HepG2 (cell line): ENCODE data around the gene MXRA8. TPM values are rescaled to one million over a fixed set of nuclear protein-coding genes. Genes with fewer than 3 reads are reported as not detected.
A peak's percentile ranks its signal among the peaks of the same experiment; 100 is the strongest.

Source experiments
- EED ChIP-seq: sonication (generic); formaldehyde crosslinking; IDR thresholded peaks from 2 replicates; pipeline ENCODE4 v1.5.0; 2020; ENCODE audit warnings: mild to moderate bottlenecking, missing genetic modification reagents
- FOXK1 ChIP-seq: sonication (generic); formaldehyde crosslinking; IDR thresholded peaks from 2 replicates; pipeline ENCODE4 v1.4.0; 2020; ENCODE audit warnings: low read depth, missing genetic modification reagents, borderline replicate concordance
- GPN1 ChIP-seq: sonication (generic); formaldehyde crosslinking; IDR thresholded peaks from 2 replicates; pipeline ENCODE4 v1.5.1; 2020; ENCODE audit warnings: missing genetic modification reagents, borderline replicate concordance
- HOXA9 ChIP-seq: sonication (generic); formaldehyde crosslinking; IDR thresholded peaks from 2 replicates; pipeline ENCODE4 v1.8.1; 2022; ENCODE audit warnings: missing genetic modification reagents, mild to moderate bottlenecking, moderate library complexity, borderline replicate concordance
- MEIS1 ChIP-seq: sonication (generic); formaldehyde crosslinking; IDR thresholded peaks from 2 replicates; pipeline ENCODE4 v1.9.0; 2021; ENCODE audit warnings: mild to moderate bottlenecking, missing genetic modification reagents, moderate library complexity, borderline replicate concordance
- MXD4 ChIP-seq: IDR thresholded peaks from 2 replicates; pipeline ENCODE4 v1.6.1; 2016; ENCODE audit warnings: mild to moderate bottlenecking, missing biosample characterization, missing genetic modification reagents
- RFXAP ChIP-seq: sonication (generic); formaldehyde crosslinking; IDR thresholded peaks from 2 replicates; pipeline ENCODE4 v1.4.0; 2020; ENCODE audit warnings: missing genetic modification reagents, borderline replicate concordance
- SIX4 ChIP-seq: sonication (generic); formaldehyde crosslinking; IDR thresholded peaks from 2 replicates; pipeline ENCODE4 v1.4.0; 2020; ENCODE audit warnings: missing genetic modification reagents
- SRSF9 ChIP-seq: fragments of 200-400 bp; formaldehyde crosslinking; IDR thresholded peaks from 2 replicates; pipeline ENCODE4 v1.6.1; 2018; ENCODE audit warnings: borderline replicate concordance, mild to moderate bottlenecking, low read depth, low read length; ENCODE audit not compliant: insufficient read depth, poor library complexity, severe bottlenecking
- ZNF224 ChIP-seq: sonication (generic); formaldehyde crosslinking; IDR thresholded peaks from 2 replicates; pipeline ENCODE4 v1.5.0; 2020; ENCODE audit warnings: mild to moderate bottlenecking, missing genetic modification reagents
- ZNF235 ChIP-seq: sonication (generic); formaldehyde crosslinking; IDR thresholded peaks from 2 replicates; pipeline ENCODE4 v1.8.1; 2023; ENCODE audit warnings: mild to moderate bottlenecking, missing genetic modification reagents, borderline replicate concordance
- ZNF333 ChIP-seq: sonication (generic); formaldehyde crosslinking; IDR thresholded peaks from 2 replicates; pipeline ENCODE4 v1.4.0; 2020; ENCODE audit warnings: mild to moderate bottlenecking, missing genetic modification reagents, borderline replicate concordance
- ZNF382 ChIP-seq: sonication (generic); formaldehyde crosslinking; IDR thresholded peaks from 2 replicates; pipeline ENCODE4 v1.5.0; 2020; ENCODE audit warnings: missing genetic modification reagents, mild to moderate bottlenecking, borderline replicate concordance
- ZNF564 ChIP-seq: sonication (generic); formaldehyde crosslinking; IDR thresholded peaks from 2 replicates; pipeline ENCODE4 v1.8.1; 2023; ENCODE audit warnings: mild to moderate bottlenecking, missing genetic modification reagents
- ZNF678 ChIP-seq: sonication (generic); formaldehyde crosslinking; IDR thresholded peaks from 2 replicates; pipeline ENCODE4 v1.4.0; 2020; ENCODE audit warnings: mild to moderate bottlenecking, missing genetic modification reagents
- polyA plus RNA-seq, 8 experiments: library from polyadenylated mRNA; depleted of rRNA in 3 of 8; stranded (reverse) in 7 of 8; unstranded in 1 of 8; fragments of >200 nt; fragmentation: Illumina TruSeq in 4 of 8; extraction: Trizol in 4 of 8; gene quantifications; 2 replicates each; pipeline versions ENCODE4 v1.2.1 to v1.2.3, GENCODE V29; 2011 to 2016; ENCODE audit warnings: low read depth in 4 of 8, missing spikeins in 1 of 8, mixed read lengths in 1 of 8; ENCODE audit not compliant: insufficient read depth in 1 of 8
- total RNA-seq, 5 experiments: library from RNA; depleted of rRNA; stranded (reverse); fragments of >200 nt; fragmentation: Illumina TruSeq; extraction: Trizol; gene quantifications; 2 replicates each; pipeline ENCODE4 v1.2.3, GENCODE V29; 2016; ENCODE audit warnings: low read depth in 1 of 5
- TF ChIP-seq, protein P1 (sequence below): sonication (generic); formaldehyde crosslinking; IDR thresholded peaks from 2 replicates; pipeline ENCODE4 v1.4.0; 2020; ENCODE audit warnings: missing genetic modification reagents
- TF ChIP-seq, protein P2 (sequence below): sonication (generic); formaldehyde crosslinking; IDR thresholded peaks from 2 replicates; pipeline ENCODE4 v1.4.0; 2020; ENCODE audit warnings: missing genetic modification reagents
- TF ChIP-seq, protein P3 (sequence below): sonication (generic); formaldehyde crosslinking; IDR thresholded peaks from 2 replicates; pipeline ENCODE4 v1.8.1; 2023; ENCODE audit warnings: mild to moderate bottlenecking, missing genetic modification reagents

Gene MXRA8
- total and polyA plus RNA-seq, 2 of the 13 experiments (the other 11 are each of a cell fraction or from before 2014, with no cell fraction given), result 19.8 to 44.8 TPM

DNA sequence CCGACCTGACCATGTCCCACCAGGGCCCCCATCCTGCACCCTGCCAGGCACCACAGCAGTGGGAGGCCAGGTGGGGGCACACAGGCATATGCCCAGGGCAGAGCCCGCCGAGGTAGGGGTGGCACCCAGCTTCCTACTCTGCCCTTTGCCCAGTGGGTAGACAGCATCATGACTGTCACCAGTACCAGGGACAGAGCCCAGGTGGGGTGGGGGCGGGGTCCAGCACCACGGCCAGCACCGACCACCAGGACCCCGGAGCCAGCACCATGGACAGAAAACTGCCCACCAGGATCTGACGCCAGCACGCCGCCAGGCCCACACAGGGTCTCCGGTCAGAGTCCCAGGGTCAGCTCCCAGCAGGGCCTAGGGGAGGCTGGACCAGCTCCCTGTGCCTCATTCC lies 23.5 kb downstream of the MXRA8 start (continued):
- TF ChIP-seq ZNF333 (CRISPR knock-in tag) (peak; percentile 76; the same call in 1 of the 2 replicates), GPN1 (CRISPR knock-in tag) (peak; percentile 74; the same call in 1 of the 2 replicates), MEIS1 (CRISPR knock-in tag) (peak; percentile 52; the same call in 1 of the 2 replicates), FOXK1 (peak; percentile 63; the same call in 1 of the 2 replicates), MXD4 (CRISPR knock-in tag) (peak; percentile 65; the same call in 1 of the 2 replicates), ZNF382 (CRISPR knock-in tag) (no peak), SRSF9 (no peak), EED (CRISPR knock-in tag) (0 out of 2 replicates have a peak, but pooled peaks have one; percentile 26), ZNF235 (peak; percentile 80; the same call in 1 of the 2 replicates), HOXA9 (peak; percentile 53; the same call in 1 of the 2 replicates), ZNF678 (CRISPR knock-in tag) (no peak), SIX4 (CRISPR knock-in tag) (no peak), ZNF224 (CRISPR knock-in tag) (no peak), RFXAP (no peak), ZNF564 (0 out of 2 replicates have a peak, but pooled peaks have one; percentile 69)
- TF ChIP-seq, protein P1, sequence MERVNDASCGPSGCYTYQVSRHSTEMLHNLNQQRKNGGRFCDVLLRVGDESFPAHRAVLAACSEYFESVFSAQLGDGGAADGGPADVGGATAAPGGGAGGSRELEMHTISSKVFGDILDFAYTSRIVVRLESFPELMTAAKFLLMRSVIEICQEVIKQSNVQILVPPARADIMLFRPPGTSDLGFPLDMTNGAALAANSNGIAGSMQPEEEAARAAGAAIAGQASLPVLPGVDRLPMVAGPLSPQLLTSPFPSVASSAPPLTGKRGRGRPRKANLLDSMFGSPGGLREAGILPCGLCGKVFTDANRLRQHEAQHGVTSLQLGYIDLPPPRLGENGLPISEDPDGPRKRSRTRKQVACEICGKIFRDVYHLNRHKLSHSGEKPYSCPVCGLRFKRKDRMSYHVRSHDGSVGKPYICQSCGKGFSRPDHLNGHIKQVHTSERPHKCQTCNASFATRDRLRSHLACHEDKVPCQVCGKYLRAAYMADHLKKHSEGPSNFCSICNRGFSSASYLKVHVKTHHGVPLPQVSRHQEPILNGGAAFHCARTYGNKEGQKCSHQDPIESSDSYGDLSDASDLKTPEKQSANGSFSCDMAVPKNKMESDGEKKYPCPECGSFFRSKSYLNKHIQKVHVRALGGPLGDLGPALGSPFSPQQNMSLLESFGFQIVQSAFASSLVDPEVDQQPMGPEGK (CRISPR knock-in tag), result 0 out of 2 replicates have a peak, but pooled peaks have one; percentile 24
- TF ChIP-seq, protein P2, sequence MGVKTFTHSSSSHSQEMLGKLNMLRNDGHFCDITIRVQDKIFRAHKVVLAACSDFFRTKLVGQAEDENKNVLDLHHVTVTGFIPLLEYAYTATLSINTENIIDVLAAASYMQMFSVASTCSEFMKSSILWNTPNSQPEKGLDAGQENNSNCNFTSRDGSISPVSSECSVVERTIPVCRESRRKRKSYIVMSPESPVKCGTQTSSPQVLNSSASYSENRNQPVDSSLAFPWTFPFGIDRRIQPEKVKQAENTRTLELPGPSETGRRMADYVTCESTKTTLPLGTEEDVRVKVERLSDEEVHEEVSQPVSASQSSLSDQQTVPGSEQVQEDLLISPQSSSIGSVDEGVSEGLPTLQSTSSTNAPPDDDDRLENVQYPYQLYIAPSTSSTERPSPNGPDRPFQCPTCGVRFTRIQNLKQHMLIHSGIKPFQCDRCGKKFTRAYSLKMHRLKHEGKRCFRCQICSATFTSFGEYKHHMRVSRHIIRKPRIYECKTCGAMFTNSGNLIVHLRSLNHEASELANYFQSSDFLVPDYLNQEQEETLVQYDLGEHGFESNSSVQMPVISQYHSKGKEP (CRISPR knock-in tag), result peak; percentile 68; the same call in 1 of the 2 replicates
- TF ChIP-seq, protein P3, sequence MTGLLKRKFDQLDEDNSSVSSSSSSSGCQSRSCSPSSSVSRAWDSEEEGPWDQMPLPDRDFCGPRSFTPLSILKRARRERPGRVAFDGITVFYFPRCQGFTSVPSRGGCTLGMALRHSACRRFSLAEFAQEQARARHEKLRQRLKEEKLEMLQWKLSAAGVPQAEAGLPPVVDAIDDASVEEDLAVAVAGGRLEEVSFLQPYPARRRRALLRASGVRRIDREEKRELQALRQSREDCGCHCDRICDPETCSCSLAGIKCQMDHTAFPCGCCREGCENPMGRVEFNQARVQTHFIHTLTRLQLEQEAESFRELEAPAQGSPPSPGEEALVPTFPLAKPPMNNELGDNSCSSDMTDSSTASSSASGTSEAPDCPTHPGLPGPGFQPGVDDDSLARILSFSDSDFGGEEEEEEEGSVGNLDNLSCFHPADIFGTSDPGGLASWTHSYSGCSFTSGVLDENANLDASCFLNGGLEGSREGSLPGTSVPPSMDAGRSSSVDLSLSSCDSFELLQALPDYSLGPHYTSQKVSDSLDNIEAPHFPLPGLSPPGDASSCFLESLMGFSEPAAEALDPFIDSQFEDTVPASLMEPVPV (CRISPR knock-in tag), result no peak
